ENCODE measurements around the gene FANCC.

The FANCC gene

DNA sequence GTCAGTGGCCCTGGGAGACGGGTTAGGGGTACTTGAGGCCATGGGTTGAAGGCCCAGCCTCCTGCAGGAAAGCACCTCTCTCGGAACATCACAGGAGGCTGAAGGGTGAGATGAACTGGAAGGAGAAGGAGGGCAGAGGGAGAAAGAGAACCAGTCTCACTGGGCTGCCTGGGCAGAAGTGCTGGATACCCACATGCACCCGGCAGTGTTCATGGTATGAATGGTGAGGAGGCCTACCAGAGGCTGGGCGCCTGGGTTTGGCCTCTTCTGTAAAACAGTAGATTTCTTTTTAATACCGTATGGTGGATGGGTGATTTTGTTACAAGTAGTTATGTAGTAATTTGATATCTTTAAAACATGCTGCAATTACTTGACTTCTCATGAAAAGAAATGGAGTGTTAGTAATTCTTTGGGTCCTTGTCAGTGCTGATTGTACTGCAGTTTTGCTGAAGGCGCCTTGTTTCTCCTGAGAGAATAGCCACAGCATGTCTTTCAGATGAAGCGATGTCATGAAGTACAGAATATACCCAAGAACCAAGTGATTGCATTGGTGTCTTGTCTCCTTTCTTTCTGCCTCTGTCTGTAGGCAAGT is 258.6 kb downstream of the FANCC start:
- DNase-seq: no peak

DNA sequence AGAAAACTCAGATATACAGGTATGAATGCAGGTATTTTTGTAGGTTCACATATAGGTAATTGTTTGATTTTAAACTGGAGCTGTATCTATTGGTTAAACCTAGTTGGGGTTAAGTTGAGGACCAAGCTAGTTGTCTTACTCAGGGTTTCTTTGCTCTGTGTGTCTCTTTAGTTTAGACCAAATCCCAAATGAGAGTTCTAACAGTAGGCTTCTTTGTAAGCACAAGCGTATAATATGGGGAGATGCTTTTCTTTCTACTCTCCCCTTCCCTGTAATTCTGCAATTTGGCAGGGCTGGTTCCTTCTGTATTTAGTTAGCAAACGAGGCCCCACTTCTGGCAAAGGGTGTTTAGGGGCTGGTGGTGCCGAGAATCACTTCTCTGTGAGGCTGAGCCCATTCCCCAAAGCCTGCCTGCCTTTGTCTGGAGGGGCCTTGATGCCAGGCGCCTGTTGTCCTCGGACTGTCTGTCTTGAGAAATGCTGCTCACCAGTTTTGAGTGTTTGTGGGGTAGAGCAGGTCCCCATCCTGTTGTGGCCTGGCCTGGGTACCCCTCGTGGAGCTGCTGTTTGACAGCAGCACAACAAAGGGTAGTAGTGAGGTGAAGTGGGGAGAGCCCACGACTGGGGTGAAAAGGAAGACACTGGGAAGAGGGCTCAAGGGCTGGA is 259.3 kb downstream of the FANCC start:
- DNase-seq: peak; percentile 44

DNA sequence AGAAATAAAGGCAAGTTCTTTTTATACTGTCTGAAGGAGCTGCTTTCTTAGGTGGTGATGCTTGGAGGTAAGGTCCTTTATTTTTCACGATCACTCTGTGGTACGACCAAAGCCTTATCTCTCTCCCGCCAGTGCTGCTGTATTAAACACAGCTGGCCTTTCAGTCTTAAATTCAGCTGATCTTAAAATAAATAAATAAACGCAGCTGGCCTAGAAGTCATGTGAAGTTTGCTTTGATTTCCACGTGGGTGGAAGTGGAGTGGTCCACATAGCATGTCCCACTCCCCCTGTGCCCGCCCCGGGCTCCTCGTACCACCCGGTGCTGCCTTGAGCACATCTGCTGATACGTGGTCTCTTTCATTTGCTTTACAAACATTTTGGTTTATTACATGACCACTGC is 260.4 kb downstream of the FANCC start:
- peak; percentile 61 for DNase-seq

DNA sequence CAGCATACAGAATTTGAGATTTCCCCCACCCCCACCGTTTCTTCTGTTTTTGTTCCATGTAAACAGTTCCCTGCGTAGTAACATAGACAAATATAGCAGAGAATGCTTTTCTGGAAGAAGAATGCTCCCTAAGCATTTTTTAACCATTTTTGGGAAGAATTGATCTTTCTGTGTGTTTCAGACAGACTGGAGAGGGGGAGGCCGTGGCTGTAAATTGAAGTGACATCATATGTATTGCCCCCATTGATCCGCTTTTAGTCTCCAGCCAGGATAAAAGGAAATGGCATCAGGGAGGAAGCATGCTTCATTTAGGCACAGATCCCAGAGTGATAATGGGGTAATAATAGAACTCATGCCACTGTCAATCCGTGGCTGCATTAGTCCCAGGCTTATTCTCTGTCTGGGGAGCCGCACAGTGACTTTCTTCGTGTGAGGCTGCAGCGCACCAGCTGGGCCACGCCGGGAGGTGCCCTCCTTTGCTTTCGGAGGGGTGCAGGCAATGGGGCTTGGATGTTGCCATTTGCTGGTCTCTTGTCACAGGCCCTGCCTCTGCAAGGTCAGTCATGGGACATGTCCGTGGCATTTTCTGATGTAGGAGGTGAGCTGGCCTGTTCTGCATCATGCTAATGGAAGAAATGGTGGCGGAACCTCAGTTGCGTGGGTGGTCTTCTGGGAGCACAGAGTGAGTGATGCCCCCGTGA is 261.5 kb downstream of the FANCC start:
- DNase-seq: peak; percentile 78

DNA sequence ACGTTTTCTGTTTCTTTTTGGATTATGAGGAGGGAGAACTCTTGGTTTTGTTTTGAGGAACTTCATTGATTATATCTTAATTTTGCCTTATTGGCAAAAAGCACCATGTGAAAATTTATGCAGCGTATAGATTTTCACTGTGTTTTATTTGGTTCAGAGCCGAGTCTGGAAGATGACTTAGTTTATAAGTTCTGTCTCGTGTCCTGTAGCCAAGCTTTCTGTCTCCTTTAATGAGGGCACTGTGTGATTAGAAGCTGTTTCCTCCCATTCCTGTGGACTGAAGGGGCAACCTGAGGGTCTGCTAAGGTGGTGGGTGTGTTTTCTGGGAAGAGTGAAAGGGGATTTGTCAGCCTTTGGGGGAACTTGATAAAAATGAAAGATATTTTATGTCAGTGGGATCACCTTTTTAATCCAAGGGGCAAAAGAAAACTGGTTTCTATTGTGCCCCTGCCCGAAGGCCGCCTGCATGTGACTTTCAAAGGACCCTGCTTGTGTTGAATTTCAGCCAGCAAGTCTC is 262.1 kb downstream of the FANCC start:
- no peak for DNase-seq

DNA sequence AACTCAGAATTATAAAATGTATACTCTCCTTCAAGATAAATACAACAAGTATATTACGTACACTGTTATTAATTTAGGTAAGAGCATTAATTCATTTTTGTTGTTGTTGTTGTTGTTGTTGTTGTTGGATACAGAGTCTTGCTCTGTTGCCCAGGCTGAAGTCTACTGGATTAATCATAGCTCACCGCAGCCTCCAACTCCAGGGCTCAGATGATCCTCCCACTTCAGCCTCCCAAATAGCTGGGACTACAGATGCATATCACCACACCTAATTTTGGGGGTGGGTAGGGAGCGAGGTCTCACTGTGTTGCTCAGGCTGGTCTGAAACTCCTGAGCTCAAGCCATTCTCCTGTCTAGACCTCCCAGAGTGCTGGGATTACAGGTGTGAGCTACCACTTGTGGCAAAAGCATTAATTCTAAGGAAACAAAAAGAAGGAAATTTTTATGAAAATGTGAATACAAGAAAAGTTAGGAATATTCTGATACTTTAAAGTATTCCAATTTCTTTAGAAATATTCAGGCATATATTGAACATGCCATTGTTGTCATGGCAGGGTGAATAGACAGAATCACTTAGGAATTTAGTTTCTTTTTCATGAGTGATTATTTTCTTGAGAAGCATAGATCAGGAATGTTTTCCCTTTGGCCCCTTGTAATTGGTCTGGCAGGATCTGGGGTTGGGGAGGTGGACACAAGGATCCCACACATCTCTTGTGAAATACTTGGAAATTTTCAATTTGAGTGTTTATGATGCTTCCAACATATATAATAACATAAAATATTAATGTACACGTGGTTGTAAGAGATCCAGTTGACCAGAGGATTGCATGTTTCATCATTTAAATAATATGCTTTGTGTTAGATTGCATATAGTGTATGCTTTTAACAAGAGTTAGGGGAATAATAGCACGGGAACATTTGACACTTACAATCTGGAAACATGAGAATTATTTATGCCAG is 263.6 kb downstream of the FANCC start:
- no peak for DNase-seq

DNA sequence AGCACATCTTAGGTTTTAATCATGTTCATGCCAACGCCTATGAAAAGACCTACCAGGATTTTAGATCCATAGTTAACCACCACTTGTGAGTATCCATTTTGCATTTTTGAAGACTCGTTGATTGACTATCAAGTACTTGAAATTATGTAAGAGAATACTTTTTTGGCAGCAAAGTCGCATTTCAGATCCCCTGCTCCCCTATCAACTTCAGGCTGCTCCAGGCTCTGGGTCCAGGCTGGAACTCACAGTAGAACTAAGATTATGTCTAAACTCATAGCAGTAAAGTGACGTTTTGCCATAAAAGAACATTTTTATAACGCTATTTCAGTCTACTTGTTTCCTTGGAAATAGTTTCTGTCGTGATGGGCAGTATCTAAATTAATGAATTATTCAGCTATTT is 267.7 kb downstream of the FANCC start:
- no peak for DNase-seq
